HG03066 (cell line): ENCODE measurements around the gene NLE1.

Source experiments
- ATAC-seq: cut with Tn5 transposase; IDR thresholded peaks from one replicate; pipeline ENCODE4 v1.9.1; 2021; ENCODE audit warnings: low read depth; ENCODE audit not compliant: unreplicated experiment

Gene NLE1

GRCh38 chr17:35088881-35089585 is 53.1 kb downstream of the NLE1 start:
- ATAC-seq: peak; percentile 56

GRCh38 chr17:35088356-35088880 is 53.7 kb downstream of the NLE1 start:
- ATAC-seq: no peak

GRCh38 chr17:35087731-35088355 is 54.3 kb downstream of the NLE1 start:
- no peak for ATAC-seq

- ATAC-seq: no peak
These were observed 55.1 kb downstream of the NLE1 start for GRCh38 chr17:35086931-35087573.

GRCh38 chr17:35086164-35086563 is 55.9 kb downstream of the NLE1 start:
- no peak for ATAC-seq

GRCh38 chr17:35084987-35085386 is 57.1 kb downstream of the NLE1 start:
- no peak for ATAC-seq

GRCh38 chr17:35083071-35083470 is 59.0 kb downstream of the NLE1 start:
- ATAC-seq: no peak

- ATAC-seq: no peak
These were observed 59.9 kb downstream of the NLE1 start for GRCh38 chr17:35082073-35082657.

- no peak for ATAC-seq
These were observed 60.5 kb downstream of the NLE1 start for GRCh38 chr17:35081638-35082037.

GRCh38 chr17:35080536-35080935 is 61.6 kb downstream of the NLE1 start:
- ATAC-seq: no peak

GRCh38 chr17:35079547-35080423 is 62.3 kb downstream of the NLE1 start:
- no peak for ATAC-seq
